K562 (cell line): ENCODE data around the gene SLC48A1. TPM values are rescaled to one million over a fixed set of nuclear protein-coding genes. Genes with fewer than 3 reads are reported as not detected.
A peak's percentile ranks its signal among the peaks of the same experiment; 100 is the strongest.

Experiments used
- DNMT1 ChIP-seq: fragments of 450-650 bp; IDR thresholded peaks from 2 replicates; pipeline ENCODE4 v1.6.1; 2016; ENCODE audit warnings: antibody characterized with exemption, mild to moderate bottlenecking
- ETV1 ChIP-seq: fragments of 450-650 bp; conservative IDR thresholded peaks from 2 replicates; pipeline ENCODE4 v1.6.1; 2016; ENCODE audit warnings: missing genetic modification characterization, control low read depth, low read depth, missing compliant biosample characterization
- FIP1L1 ChIP-seq: fragments of 200-400 bp; formaldehyde crosslinking; IDR thresholded peaks from 2 replicates; pipeline ENCODE4 v1.6.1; 2018; ENCODE audit warnings: mild to moderate bottlenecking, low read depth, low read length; ENCODE audit not compliant: poor library complexity, severe bottlenecking
- HNRNPL ChIP-seq: fragments of 200-400 bp; formaldehyde crosslinking; IDR thresholded peaks from 2 replicates; pipeline ENCODE4 v1.6.1; 2017; ENCODE audit warnings: low read depth, mild to moderate bottlenecking, low read length
- JUNB ChIP-seq: fragments of 450-650 bp; formaldehyde crosslinking; conservative IDR thresholded peaks from 2 replicates; pipeline ENCODE4 v1.4.0; 2020; ENCODE audit warnings: mild to moderate bottlenecking
- MAFG ChIP-seq: fragments of 450-650 bp; conservative IDR thresholded peaks from 2 replicates; pipeline ENCODE4 v1.6.1; 2016; ENCODE audit warnings: missing genetic modification characterization, missing compliant biosample characterization
- MAZ ChIP-seq, 2 experiments: fragments of 450-650 bp in 1 of 2; sonication (generic) in 1 of 2; formaldehyde crosslinking; IDR thresholded peaks in 1 of 2; conservative IDR thresholded peaks in 1 of 2; 2 replicates each; pipeline versions ENCODE4 v1.4.0 to v1.5.0; 2020; ENCODE audit warnings: mild to moderate bottlenecking in 1 of 2, missing genetic modification reagents in 1 of 2
- MXI1 ChIP-seq: IDR thresholded peaks from 2 replicates; pipeline ENCODE4 v1.6.1; 2011; ENCODE audit warnings: low read depth, mild to moderate bottlenecking, improper control_type of control experiment, low read length
- PHF20 ChIP-seq: fragments of 450-650 bp; IDR thresholded peaks from 2 replicates; pipeline ENCODE4 v1.6.1; 2018; ENCODE audit not compliant: partially characterized antibody
- POLR2G ChIP-seq: fragments of 200-400 bp; formaldehyde crosslinking; IDR thresholded peaks from 2 replicates; pipeline ENCODE4 v1.6.1; 2017; ENCODE audit warnings: low read depth, mild to moderate bottlenecking, antibody characterized with exemption, low read length, moderate library complexity
- PRMT5 ChIP-seq: sonication (generic); formaldehyde crosslinking; IDR thresholded peaks from 2 replicates; pipeline ENCODE4 v1.5.0; 2020; ENCODE audit warnings: missing genetic modification reagents
- RAD51 ChIP-seq: fragments of 450-650 bp; IDR thresholded peaks from 2 replicates; pipeline ENCODE4 v1.7.1; 2016; ENCODE audit warnings: low read depth, mild to moderate bottlenecking, borderline replicate concordance
- THRAP3 ChIP-seq: fragments of 450-650 bp; IDR thresholded peaks from 2 replicates; pipeline ENCODE4 v1.6.1; 2016; ENCODE audit warnings: mild to moderate bottlenecking, inconsistent platforms, borderline replicate concordance
- ZBTB17 ChIP-seq: fragments of 450-650 bp; formaldehyde crosslinking; IDR thresholded peaks from 2 replicates; pipeline ENCODE4 v1.4.0; 2020; ENCODE audit warnings: mild to moderate bottlenecking
- ZC3H4 ChIP-seq: sonication (generic); formaldehyde crosslinking; IDR thresholded peaks from 2 replicates; pipeline ENCODE4 v1.9.0; 2021; ENCODE audit warnings: missing genetic modification reagents, borderline replicate concordance
- ZNF830 ChIP-seq: fragments of 250-450 bp; sonication (Bioruptor Pico); IDR thresholded peaks from 2 replicates; pipeline ENCODE4 v1.5.0; 2021; ENCODE audit warnings: mild to moderate bottlenecking
- polyA plus RNA-seq, 8 experiments: library from polyadenylated mRNA; depleted of rRNA in 4 of 8; stranded (reverse) in 5 of 8; unstranded in 3 of 8; fragments of >200 nt; fragmentation: Nextera tagmentation in 2 of 8; fragmentation: Illumina TruSeq in 1 of 8; extraction: Ambion mirVana in 2 of 8; extraction: Trizol in 1 of 8; gene quantifications; 2 replicates each; pipeline versions ENCODE4 v1.2.1 to v1.2.3, GENCODE V29; 2011 to 2014; ENCODE audit warnings: inconsistent platforms in 1 of 8, missing spikeins in 1 of 8
- total RNA-seq, 7 experiments: library from RNA; depleted of rRNA in 6 of 7; stranded (reverse); fragments of >200 nt in 6 of 7; fragmentation: Illumina TruSeq in 2 of 7; extraction: Trizol in 2 of 7; gene quantifications; 2 replicates each; pipeline versions ENCODE4 v1.2.1 to v1.2.3, GENCODE V29; 2011 to 2021; ENCODE audit warnings: low replicate concordance in 1 of 7
- TF ChIP-seq, protein P1 (sequence below), 2 experiments: fragments of 450-650 bp; conservative IDR thresholded peaks; 2 replicates each; pipeline ENCODE4 v1.6.1; 2017; ENCODE audit warnings: mild to moderate bottlenecking in 2 of 2, moderate library complexity in 2 of 2
- TF ChIP-seq, protein P2 (sequence below): sonication (generic); formaldehyde crosslinking; IDR thresholded peaks from 2 replicates; pipeline ENCODE4 v1.9.0; 2022; ENCODE audit warnings: mild to moderate bottlenecking, missing genetic modification reagents
- TF ChIP-seq, protein P3 (sequence below): IDR thresholded peaks from 3 replicates; pipeline ENCODE4 v1.6.1; 2011; ENCODE audit warnings: borderline replicate concordance, mild to moderate bottlenecking, moderate library complexity; ENCODE audit not compliant: insufficient read length; ENCODE audit errors: extremely low read depth
- TF ChIP-seq, protein P4 (sequence below): fragments of 450-650 bp; IDR thresholded peaks from 2 replicates; pipeline ENCODE4 v1.6.1; 2017; ENCODE audit warnings: antibody characterized with exemption

SLC48A1 gene
- total and polyA plus RNA-seq, 9 of the 15 experiments (the other 6 are each of a cell fraction or from before 2014, with no cell fraction given) = 10.7 to 37.5 (median 18.7) TPM

DNA sequence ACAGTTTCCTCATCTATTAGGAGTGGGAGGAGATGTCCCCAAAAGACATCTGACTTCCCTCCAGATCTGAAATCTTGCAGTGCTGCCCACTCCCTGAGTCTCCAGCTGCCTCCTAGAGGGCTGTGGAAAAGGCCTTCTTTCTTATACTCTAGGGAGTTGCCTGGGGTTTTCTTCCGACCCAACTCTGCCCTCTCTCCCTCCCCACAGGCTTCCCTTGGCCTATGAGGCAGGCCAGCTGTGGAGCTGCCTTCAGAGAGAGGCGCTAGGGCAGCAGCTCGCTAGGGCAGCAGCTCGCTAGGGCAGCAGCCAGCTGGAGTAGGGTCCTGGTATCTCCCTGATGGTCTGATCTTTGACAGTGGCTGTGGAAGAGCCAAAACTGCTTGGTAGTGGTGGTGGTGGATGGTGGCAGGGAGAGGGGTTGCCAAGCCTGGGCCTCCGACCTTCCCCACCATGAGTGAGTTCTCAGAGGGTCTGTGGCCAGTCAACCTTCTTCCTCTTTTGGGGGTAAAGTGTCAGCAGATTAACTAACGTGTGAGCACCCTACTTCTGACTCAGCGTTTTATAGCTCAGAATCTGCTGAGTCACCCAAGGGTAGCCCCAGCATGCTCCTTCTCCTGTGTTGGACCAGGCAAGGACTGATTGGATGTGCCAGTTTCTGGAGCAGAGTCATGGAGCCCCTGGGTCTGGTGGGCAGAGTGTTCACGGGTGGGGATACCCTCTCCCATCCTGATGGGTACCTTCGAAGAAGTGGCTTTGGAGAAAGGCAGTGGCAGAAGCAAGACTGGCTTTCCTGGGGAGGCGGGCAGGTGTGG, 2.3 kb downstream of the SLC48A1 start (continued):
- TF ChIP-seq, protein P1, sequence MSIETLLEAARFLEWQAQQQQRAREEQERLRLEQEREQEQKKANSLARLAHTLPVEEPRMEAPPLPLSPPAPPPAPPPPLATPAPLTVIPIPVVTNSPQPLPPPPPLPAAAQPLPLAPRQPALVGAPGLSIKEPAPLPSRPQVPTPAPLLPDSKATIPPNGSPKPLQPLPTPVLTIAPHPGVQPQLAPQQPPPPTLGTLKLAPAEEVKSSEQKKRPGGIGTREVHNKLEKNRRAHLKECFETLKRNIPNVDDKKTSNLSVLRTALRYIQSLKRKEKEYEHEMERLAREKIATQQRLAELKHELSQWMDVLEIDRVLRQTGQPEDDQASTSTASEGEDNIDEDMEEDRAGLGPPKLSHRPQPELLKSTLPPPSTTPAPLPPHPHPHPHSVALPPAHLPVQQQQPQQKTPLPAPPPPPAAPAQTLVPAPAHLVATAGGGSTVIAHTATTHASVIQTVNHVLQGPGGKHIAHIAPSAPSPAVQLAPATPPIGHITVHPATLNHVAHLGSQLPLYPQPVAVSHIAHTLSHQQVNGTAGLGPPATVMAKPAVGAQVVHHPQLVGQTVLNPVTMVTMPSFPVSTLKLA (conservative IDR thresholded peaks at IDR 0.05) = peak; percentile 67 to 84; a peak in 3 of 4 replicates
- TF ChIP-seq, protein P2, sequence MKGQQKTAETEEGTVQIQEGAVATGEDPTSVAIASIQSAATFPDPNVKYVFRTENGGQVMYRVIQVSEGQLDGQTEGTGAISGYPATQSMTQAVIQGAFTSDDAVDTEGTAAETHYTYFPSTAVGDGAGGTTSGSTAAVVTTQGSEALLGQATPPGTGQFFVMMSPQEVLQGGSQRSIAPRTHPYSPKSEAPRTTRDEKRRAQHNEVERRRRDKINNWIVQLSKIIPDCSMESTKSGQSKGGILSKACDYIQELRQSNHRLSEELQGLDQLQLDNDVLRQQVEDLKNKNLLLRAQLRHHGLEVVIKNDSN = no peak
- TF ChIP-seq ZNF830 (CRISPR knock-in tag) (no peak), THRAP3 (no peak), MAZ (CRISPR knock-in tag; conservative IDR thresholded peaks at IDR 0.05 in 1 of 2, IDR thresholded peaks at IDR 0.05 in 1 of 2) (peak; percentile 31 to 71; a peak in 2 of 4 replicates), JUNB (CRISPR knock-in tag) (0 out of 2 replicates have a peak, but pooled peaks have one; percentile 18), RAD51 (no peak), HNRNPL (no peak), ZBTB17 (CRISPR knock-in tag) (peak; percentile 80; the same call in 1 of the 2 replicates), MAFG (tag) (peak; percentile 100), ZC3H4 (CRISPR knock-in tag) (no peak), PRMT5 (CRISPR knock-in tag) (no peak), DNMT1 (no peak), MXI1 (peak; percentile 75; the same call in 1 of the 2 replicates), POLR2G (peak; percentile 43; the same call in 1 of the 2 replicates), FIP1L1 (no peak), PHF20 (no peak), ETV1 (tag) (0 out of 2 replicates have a peak, but pooled peaks have one; percentile 8)
- TF ChIP-seq, protein P3, sequence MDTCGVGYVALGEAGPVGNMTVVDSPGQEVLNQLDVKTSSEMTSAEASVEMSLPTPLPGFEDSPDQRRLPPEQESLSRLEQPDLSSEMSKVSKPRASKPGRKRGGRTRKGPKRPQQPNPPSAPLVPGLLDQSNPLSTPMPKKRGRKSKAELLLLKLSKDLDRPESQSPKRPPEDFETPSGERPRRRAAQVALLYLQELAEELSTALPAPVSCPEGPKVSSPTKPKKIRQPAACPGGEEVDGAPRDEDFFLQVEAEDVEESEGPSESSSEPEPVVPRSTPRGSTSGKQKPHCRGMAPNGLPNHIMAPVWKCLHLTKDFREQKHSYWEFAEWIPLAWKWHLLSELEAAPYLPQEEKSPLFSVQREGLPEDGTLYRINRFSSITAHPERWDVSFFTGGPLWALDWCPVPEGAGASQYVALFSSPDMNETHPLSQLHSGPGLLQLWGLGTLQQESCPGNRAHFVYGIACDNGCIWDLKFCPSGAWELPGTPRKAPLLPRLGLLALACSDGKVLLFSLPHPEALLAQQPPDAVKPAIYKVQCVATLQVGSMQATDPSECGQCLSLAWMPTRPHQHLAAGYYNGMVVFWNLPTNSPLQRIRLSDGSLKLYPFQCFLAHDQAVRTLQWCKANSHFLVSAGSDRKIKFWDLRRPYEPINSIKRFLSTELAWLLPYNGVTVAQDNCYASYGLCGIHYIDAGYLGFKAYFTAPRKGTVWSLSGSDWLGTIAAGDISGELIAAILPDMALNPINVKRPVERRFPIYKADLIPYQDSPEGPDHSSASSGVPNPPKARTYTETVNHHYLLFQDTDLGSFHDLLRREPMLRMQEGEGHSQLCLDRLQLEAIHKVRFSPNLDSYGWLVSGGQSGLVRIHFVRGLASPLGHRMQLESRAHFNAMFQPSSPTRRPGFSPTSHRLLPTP = no peak
- TF ChIP-seq, protein P4, sequence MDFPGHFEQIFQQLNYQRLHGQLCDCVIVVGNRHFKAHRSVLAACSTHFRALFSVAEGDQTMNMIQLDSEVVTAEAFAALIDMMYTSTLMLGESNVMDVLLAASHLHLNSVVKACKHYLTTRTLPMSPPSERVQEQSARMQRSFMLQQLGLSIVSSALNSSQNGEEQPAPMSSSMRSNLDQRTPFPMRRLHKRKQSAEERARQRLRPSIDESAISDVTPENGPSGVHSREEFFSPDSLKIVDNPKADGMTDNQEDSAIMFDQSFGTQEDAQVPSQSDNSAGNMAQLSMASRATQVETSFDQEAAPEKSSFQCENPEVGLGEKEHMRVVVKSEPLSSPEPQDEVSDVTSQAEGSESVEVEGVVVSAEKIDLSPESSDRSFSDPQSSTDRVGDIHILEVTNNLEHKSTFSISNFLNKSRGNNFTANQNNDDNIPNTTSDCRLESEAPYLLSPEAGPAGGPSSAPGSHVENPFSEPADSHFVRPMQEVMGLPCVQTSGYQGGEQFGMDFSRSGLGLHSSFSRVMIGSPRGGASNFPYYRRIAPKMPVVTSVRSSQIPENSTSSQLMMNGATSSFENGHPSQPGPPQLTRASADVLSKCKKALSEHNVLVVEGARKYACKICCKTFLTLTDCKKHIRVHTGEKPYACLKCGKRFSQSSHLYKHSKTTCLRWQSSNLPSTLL = no peak
